HepG2 (cell line): ENCODE data around the gene ABCG2. TPM values are rescaled to one million over a fixed set of nuclear protein-coding genes. Genes with fewer than 3 reads are reported as not detected.

Source experiments
- JUND ChIP-seq: sonication (generic); formaldehyde crosslinking; IDR thresholded peaks from 2 replicates; pipeline ENCODE4 v1.8.0; 2022; ENCODE audit warnings: mild to moderate bottlenecking, missing genetic modification reagents
- PAXIP1 ChIP-seq: sonication (generic); formaldehyde crosslinking; conservative IDR thresholded peaks from 2 replicates; pipeline ENCODE4 v1.4.0; 2020; ENCODE audit warnings: mild to moderate bottlenecking, missing genetic modification reagents, moderate library complexity
- RARA ChIP-seq: IDR thresholded peaks from 2 replicates; pipeline ENCODE4 v1.6.1; 2016; ENCODE audit warnings: missing genetic modification reagents, missing compliant biosample characterization
- RFXAP ChIP-seq: sonication (generic); formaldehyde crosslinking; IDR thresholded peaks from 2 replicates; pipeline ENCODE4 v1.4.0; 2020; ENCODE audit warnings: missing genetic modification reagents, borderline replicate concordance
- SMARCE1 ChIP-seq: fragments of 450-650 bp; IDR thresholded peaks from 2 replicates; pipeline ENCODE4 v1.6.1; 2017; ENCODE audit warnings: borderline replicate concordance
- SRY ChIP-seq: sonication (generic); formaldehyde crosslinking; IDR thresholded peaks from 2 replicates; pipeline ENCODE4 v1.8.0; 2022; ENCODE audit warnings: mild to moderate bottlenecking, missing genetic modification reagents
- TBL1XR1 ChIP-seq: fragments of 150-350 bp; IDR thresholded peaks from 2 replicates; pipeline ENCODE4 v1.6.1; 2014; ENCODE audit warnings: borderline replicate concordance, low read length; ENCODE audit not compliant: partially characterized antibody
- TBX2 ChIP-seq: sonication (generic); formaldehyde crosslinking; IDR thresholded peaks from 2 replicates; pipeline ENCODE4 v1.5.0; 2020; ENCODE audit warnings: missing genetic modification reagents, mild to moderate bottlenecking, borderline replicate concordance
- ZNF343 ChIP-seq: sonication (generic); formaldehyde crosslinking; IDR thresholded peaks from 2 replicates; pipeline ENCODE4 v1.4.0; 2020; ENCODE audit warnings: mild to moderate bottlenecking, missing genetic modification reagents
- ZNF512B ChIP-seq: sonication (generic); formaldehyde crosslinking; IDR thresholded peaks from 2 replicates; pipeline ENCODE4 v1.5.1; 2020; ENCODE audit warnings: missing genetic modification reagents, mild to moderate bottlenecking, borderline replicate concordance
- ZNF546 ChIP-seq: sonication (generic); formaldehyde crosslinking; conservative IDR thresholded peaks from 2 replicates; pipeline ENCODE4 v1.8.1; 2023; ENCODE audit warnings: mild to moderate bottlenecking, missing genetic modification reagents
- ZNF589 ChIP-seq: sonication (generic); formaldehyde crosslinking; conservative IDR thresholded peaks from 2 replicates; pipeline ENCODE4 v1.8.0; 2022; ENCODE audit warnings: mild to moderate bottlenecking, moderate library complexity, missing genetic modification reagents
- ZNF761 ChIP-seq: sonication (generic); formaldehyde crosslinking; conservative IDR thresholded peaks from 2 replicates; pipeline ENCODE4 v1.4.0; 2020; ENCODE audit warnings: mild to moderate bottlenecking, missing genetic modification reagents
- ZNF784 ChIP-seq: sonication (generic); formaldehyde crosslinking; IDR thresholded peaks from 2 replicates; pipeline ENCODE4 v1.5.1; 2020; ENCODE audit warnings: missing genetic modification reagents, mild to moderate bottlenecking, borderline replicate concordance
- polyA plus RNA-seq, 8 experiments: library from polyadenylated mRNA; depleted of rRNA in 3 of 8; stranded (reverse) in 7 of 8; unstranded in 1 of 8; fragments of >200 nt; fragmentation: Illumina TruSeq in 4 of 8; extraction: Trizol in 4 of 8; gene quantifications; 2 replicates each; pipeline versions ENCODE4 v1.2.1 to v1.2.3, GENCODE V29; 2011 to 2016; ENCODE audit warnings: low read depth in 4 of 8, missing spikeins in 1 of 8, mixed read lengths in 1 of 8; ENCODE audit not compliant: insufficient read depth in 1 of 8
- total RNA-seq, 5 experiments: library from RNA; depleted of rRNA; stranded (reverse); fragments of >200 nt; fragmentation: Illumina TruSeq; extraction: Trizol; gene quantifications; 2 replicates each; pipeline ENCODE4 v1.2.3, GENCODE V29; 2016; ENCODE audit warnings: low read depth in 1 of 5

Gene ABCG2
- total and polyA plus RNA-seq, 2 of the 13 experiments (the other 11 are each of a cell fraction or from before 2014, with no cell fraction given), result 10.0 to 15.7 TPM

- TF ChIP-seq TBX2 (CRISPR knock-in tag), result peak; percentile 34; the same call in 1 of the 2 replicates
- TF ChIP-seq ZNF784 (CRISPR knock-in tag), result peak; percentile 78; the same call in 1 of the 2 replicates
- peak; percentile 80 for TF ChIP-seq RFXAP
- TF ChIP-seq TBL1XR1, result no peak
- TF ChIP-seq ZNF761 (CRISPR knock-in tag), result 0 out of 2 replicates have a peak, but pooled peaks have one; percentile 51
- TF ChIP-seq ZNF512B (CRISPR knock-in tag), result peak; percentile 2; the same call in 1 of the 2 replicates
- TF ChIP-seq ZNF546, result peak; percentile 76; the same call in 1 of the 2 replicates
- no peak for TF ChIP-seq RARA (CRISPR knock-in tag)
- TF ChIP-seq JUND (CRISPR knock-in tag), result no peak
- 0 out of 2 replicates have a peak, but pooled peaks have one; percentile 15 for TF ChIP-seq ZNF589 (CRISPR knock-in tag)
- no peak for TF ChIP-seq SMARCE1
- TF ChIP-seq ZNF343 (CRISPR knock-in tag), result 0 out of 2 replicates have a peak, but pooled peaks have one; percentile 58
- 0 out of 2 replicates have a peak, but pooled peaks have one; percentile 42 for TF ChIP-seq PAXIP1 (CRISPR knock-in tag)
- 0 out of 2 replicates have a peak, but pooled peaks have one; percentile 61 for TF ChIP-seq SRY (CRISPR knock-in tag)
Measured at GRCh38 chr4:88158489-88159228, at the start of gene ABCG2 (continued).
